ENCODE data around the gene SEC16B. TPM values are rescaled to one million over a fixed set of nuclear protein-coding genes. Genes with fewer than 3 reads are reported as not detected.

Gene SEC16B
- total and polyA plus RNA-seq, 2 donors (not counting 1 experiment from before 2014, with no cell fraction given) = 2.7 to 3.1 TPM

DNA sequence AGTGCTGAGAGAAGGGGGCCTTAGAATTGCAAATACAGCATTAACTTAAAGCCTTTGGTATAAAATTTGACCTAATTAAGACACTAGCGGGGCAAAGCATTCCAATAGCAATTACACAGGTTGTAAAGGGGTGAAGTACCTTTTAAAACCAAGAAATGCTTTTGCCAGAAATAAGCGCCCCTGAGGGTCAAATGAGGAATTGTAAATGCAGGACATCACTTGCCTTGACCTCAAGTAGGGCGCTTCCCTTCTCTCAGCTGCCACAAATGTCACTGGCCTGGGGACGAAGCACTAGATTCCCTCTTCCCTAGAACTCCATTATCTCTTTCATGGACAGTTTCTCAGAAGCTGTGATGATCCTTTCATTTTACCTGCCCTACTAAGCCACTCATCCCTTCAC is 48.3 kb downstream of the SEC16B start:
- H3K4me3 ChIP-seq (replicated peaks in 1 of 4; ENCODE audit: control extremely low read depth in 1 of 4, insufficient read depth in 1 of 4, low read depth in 3 of 4, low read length in 4 of 4) = no peak overlapping the region
- H2AFZ ChIP-seq (ENCODE audit: low read length) = no peak overlapping the region
- no peaks in the 10 kb centered on the region for H4K20me1 ChIP-seq (ENCODE audit: control insufficient read depth, extremely low read depth, insufficient read depth, low read length)
- no peaks in the 10 kb centered on the region for H3K27me3 ChIP-seq (ENCODE audit: control insufficient read depth, insufficient read depth, low read length)
- no peak for DNase-seq (ENCODE audit: low read depth in 2 of 2)
- no peak overlapping the region for H3K9ac ChIP-seq (ENCODE audit: insufficient read depth, low read length)
- TF ChIP-seq, protein P1, sequence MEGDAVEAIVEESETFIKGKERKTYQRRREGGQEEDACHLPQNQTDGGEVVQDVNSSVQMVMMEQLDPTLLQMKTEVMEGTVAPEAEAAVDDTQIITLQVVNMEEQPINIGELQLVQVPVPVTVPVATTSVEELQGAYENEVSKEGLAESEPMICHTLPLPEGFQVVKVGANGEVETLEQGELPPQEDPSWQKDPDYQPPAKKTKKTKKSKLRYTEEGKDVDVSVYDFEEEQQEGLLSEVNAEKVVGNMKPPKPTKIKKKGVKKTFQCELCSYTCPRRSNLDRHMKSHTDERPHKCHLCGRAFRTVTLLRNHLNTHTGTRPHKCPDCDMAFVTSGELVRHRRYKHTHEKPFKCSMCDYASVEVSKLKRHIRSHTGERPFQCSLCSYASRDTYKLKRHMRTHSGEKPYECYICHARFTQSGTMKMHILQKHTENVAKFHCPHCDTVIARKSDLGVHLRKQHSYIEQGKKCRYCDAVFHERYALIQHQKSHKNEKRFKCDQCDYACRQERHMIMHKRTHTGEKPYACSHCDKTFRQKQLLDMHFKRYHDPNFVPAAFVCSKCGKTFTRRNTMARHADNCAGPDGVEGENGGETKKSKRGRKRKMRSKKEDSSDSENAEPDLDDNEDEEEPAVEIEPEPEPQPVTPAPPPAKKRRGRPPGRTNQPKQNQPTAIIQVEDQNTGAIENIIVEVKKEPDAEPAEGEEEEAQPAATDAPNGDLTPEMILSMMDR (conservative IDR thresholded peaks at IDR 0.05 in 1 of 2, IDR thresholded peaks at IDR 0.05 in 1 of 2; ENCODE audit: low read depth in 1 of 2, low read length in 2 of 2) = no peak
- no peak for TF ChIP-seq EZH2 (IDR thresholded peaks at IDR 0.05; ENCODE audit: low read length, missing control alignments)
- peaks cover 10% of the 10 kb centered on the region for H3K4me1 ChIP-seq (ENCODE audit: control insufficient read depth, extremely low read depth, insufficient read depth, low read length)
- H3K27ac ChIP-seq (ENCODE audit: insufficient read depth, low read length) = no peak overlapping the region
- no peaks in the 10 kb centered on the region for H3K79me2 ChIP-seq (ENCODE audit: control insufficient read depth, insufficient read depth, low read length)
- H3K9me3 ChIP-seq (ENCODE audit: control insufficient read depth, insufficient read depth, low read depth, low read length) = no peaks in the 10 kb centered on the region
- H3K36me3 ChIP-seq (ENCODE audit: control insufficient read depth, insufficient read depth, low read length) = no peaks in the 10 kb centered on the region
- no peak overlapping the region for H3K4me2 ChIP-seq (ENCODE audit: extremely low read depth, insufficient read depth, low read length)

DNA sequence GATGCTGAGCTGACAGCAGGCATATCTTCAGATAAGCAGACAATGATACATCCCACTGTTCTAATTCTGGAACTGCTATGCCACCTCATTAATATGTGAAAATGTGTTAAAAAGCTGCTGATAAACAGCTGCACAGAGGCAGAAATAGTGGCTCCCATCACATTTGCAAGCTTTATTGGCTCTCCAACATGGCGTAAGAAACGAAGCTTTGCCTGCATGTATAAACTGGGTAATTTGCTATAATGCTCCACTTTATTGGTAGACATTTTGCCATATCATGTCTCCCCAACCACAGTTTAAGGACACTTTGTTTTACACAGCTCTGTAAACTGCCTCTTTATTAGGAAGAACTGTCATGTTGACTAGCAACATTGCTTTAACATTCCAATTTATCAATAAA is 49.8 kb downstream of the SEC16B start:
- H3K4me3 ChIP-seq (replicated peaks in 1 of 4; ENCODE audit: control extremely low read depth in 1 of 4, insufficient read depth in 1 of 4, low read depth in 3 of 4, low read length in 4 of 4) = no peak overlapping the region
- no peaks in the 10 kb centered on the region for H3K27me3 ChIP-seq (ENCODE audit: control insufficient read depth, insufficient read depth, low read length)
- no peak overlapping the region for H3K9ac ChIP-seq (ENCODE audit: insufficient read depth, low read length)
- H3K9me3 ChIP-seq (ENCODE audit: control insufficient read depth, insufficient read depth, low read depth, low read length) = no peaks in the 10 kb centered on the region
- peaks cover 4% of the 10 kb centered on the region for H3K4me1 ChIP-seq (ENCODE audit: control insufficient read depth, extremely low read depth, insufficient read depth, low read length)
- H4K20me1 ChIP-seq (ENCODE audit: control insufficient read depth, extremely low read depth, insufficient read depth, low read length) = no peaks in the 10 kb centered on the region
- no peak overlapping the region for H3K4me2 ChIP-seq (ENCODE audit: extremely low read depth, insufficient read depth, low read length)
- no peak for DNase-seq (ENCODE audit: low read depth in 2 of 2)
- no peaks in the 10 kb centered on the region for H3K79me2 ChIP-seq (ENCODE audit: control insufficient read depth, insufficient read depth, low read length)
- H3K36me3 ChIP-seq (ENCODE audit: control insufficient read depth, insufficient read depth, low read length) = no peaks in the 10 kb centered on the region
- H2AFZ ChIP-seq (ENCODE audit: low read length) = no peak overlapping the region
- no peak overlapping the region for H3K27ac ChIP-seq (ENCODE audit: insufficient read depth, low read length)
- no peak for TF ChIP-seq EZH2 (IDR thresholded peaks at IDR 0.05; ENCODE audit: low read length, missing control alignments)
- TF ChIP-seq, protein P1 (conservative IDR thresholded peaks at IDR 0.05 in 1 of 2, IDR thresholded peaks at IDR 0.05 in 1 of 2; ENCODE audit: low read depth in 1 of 2, low read length in 2 of 2) = no peak

DNA sequence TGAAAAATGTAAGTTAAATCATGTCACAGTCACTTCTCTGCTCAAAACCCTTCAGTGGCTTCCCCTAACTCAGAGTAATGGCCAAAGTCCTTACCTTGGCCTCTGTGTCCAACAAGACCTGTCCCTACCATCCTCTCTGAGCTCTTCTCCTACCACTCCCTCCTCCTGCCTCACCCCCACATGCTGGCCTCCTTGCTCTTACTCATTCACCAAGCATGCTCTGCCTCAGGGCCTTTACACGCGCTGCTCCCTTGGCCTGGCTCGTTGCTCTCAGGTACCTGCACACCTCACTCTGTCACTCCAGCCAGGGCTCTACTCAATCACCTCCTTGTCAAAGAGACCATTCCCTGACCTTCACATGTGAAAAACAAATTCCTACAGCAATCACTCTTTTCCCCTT is 54.2 kb downstream of the SEC16B start:
- Histone ChIP-seq H3K4me2 (ENCODE audit: extremely low read depth, insufficient read depth, low read length) (no peak overlapping the region), H4K20me1 (ENCODE audit: control insufficient read depth, extremely low read depth, insufficient read depth, low read length) (no peaks in the 10 kb centered on the region), H3K27ac (ENCODE audit: insufficient read depth, low read length) (no peak overlapping the region), H3K9ac (ENCODE audit: insufficient read depth, low read length) (no peak overlapping the region), H2AFZ (ENCODE audit: low read length) (no peak overlapping the region), H3K4me1 (ENCODE audit: control insufficient read depth, extremely low read depth, insufficient read depth, low read length) (peaks cover 2% of the 10 kb centered on the region), H3K36me3 (ENCODE audit: control insufficient read depth, insufficient read depth, low read length) (no peaks in the 10 kb centered on the region), H3K79me2 (ENCODE audit: control insufficient read depth, insufficient read depth, low read length) (no peaks in the 10 kb centered on the region), H3K4me3 (replicated peaks in 1 of 4; ENCODE audit: control extremely low read depth in 1 of 4, insufficient read depth in 1 of 4, low read depth in 3 of 4, low read length in 4 of 4) (no peak overlapping the region), H3K27me3 (ENCODE audit: control insufficient read depth, insufficient read depth, low read length) (no peaks in the 10 kb centered on the region), H3K9me3 (ENCODE audit: control insufficient read depth, insufficient read depth, low read depth, low read length) (no peaks in the 10 kb centered on the region)
- no peak for TF ChIP-seq EZH2 (IDR thresholded peaks at IDR 0.05; ENCODE audit: low read length, missing control alignments)
- TF ChIP-seq, protein P1 (conservative IDR thresholded peaks at IDR 0.05 in 1 of 2, IDR thresholded peaks at IDR 0.05 in 1 of 2; ENCODE audit: low read depth in 1 of 2, low read length in 2 of 2) = no peak
- no peak for DNase-seq (ENCODE audit: low read depth in 2 of 2)

Measured in fibroblast of lung (primary cell).